Activated T-cell treated with anti-CD3 and anti-CD28 coated beads, Interleukin-2, amount 50 U/mL, for 4 hours (primary cell): Measurements from ENCODE around the gene ZNF592. TPM values are rescaled to one million over a fixed set of nuclear protein-coding genes. Genes with fewer than 3 reads are reported as not detected.

Experiments used
- ATAC-seq, 2 donors: fragments of 200-7000 bp; cut with Tn5 transposase; one replicate each; pipeline ENCODE4 v1.10.0; 2021
- DNase-seq: peaks from one replicate; pipeline ENCODE4 v3.0.0-alpha.2; 2020
- H3K27me3 Mint-ChIP-seq: one replicate; pipeline ENCODE4 v1.8.0; 2021; ENCODE audit warnings: low read depth, mixed read lengths
- H3K36me3 Mint-ChIP-seq: one replicate; pipeline ENCODE4 v1.8.0; 2022; ENCODE audit warnings: mixed read lengths; ENCODE audit not compliant: insufficient read depth
- H3K4me1 Mint-ChIP-seq: one replicate; pipeline ENCODE4 v1.8.0; 2021; ENCODE audit warnings: low read depth, mixed read lengths
- H3K4me3 Mint-ChIP-seq: one replicate; pipeline ENCODE4 v1.8.0; 2021; ENCODE audit warnings: mild to moderate bottlenecking, moderate library complexity, mixed read lengths
- H3K9me3 Mint-ChIP-seq: one replicate; pipeline ENCODE4 v1.8.0; 2021; ENCODE audit warnings: mixed read lengths
- total RNA-seq, 3 donors: library from RNA; stranded (reverse); gene quantifications; one replicate each; pipeline ENCODE4 v1.2.1, GENCODE V29; 2021

ZNF592 gene
- total RNA-seq, 3 donors from 2014 or later: 28.7 to 30.6 (median 30.5) TPM

DNA sequence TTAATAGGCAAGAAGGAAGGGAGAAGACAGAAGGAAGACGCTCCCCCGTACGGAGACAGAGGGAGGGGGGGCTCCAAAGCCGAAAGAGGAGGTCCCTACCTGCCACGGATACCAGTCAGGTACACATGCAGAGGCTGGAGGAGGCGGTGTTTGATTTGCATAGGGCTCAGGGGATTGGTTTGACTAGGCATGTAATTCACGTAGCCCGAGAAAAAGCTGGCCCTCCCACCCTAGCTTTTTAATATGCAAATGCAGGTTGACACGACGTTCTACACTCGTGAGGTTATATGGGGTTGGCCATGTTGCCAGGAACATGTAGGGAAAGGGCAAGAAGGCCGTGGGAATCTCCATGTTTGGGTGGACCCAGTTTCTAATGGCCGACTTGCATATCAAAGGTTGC lies 29.8 kb downstream of the ZNF592 start:
- Mint-ChIP-seq H3K4me1 (peaks cover 15% of the 10 kb centered on the region), H3K4me3 (no peak overlapping the region), H3K36me3 (peaks cover 18% of the 10 kb centered on the region), H3K27me3 (no peaks in the 10 kb centered on the region), H3K9me3 (no peaks in the 10 kb centered on the region)
- no peak for ATAC-seq
- DNase-seq: no peak

DNA sequence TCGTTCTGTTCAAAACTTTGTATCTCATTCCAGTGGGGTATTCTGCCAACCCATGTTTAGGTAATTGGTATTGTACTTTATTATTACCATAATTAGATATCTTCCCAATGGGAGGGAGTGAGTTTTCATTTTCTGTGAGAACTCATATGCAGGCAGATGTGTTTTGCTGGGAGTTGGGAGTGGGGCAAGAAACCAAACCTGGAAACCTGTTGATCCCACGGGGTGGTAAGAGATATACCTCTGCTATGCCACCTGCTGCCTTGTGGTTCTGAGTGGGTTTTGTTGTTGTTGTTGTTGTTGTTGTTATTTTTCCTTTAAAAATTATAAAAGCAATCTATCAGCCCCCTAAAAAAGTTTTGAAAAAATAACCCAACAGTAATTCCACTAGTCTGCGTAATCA lies 32.1 kb downstream of the ZNF592 start:
- ATAC-seq: no peak
- no peaks in the 10 kb centered on the region for H3K9me3 Mint-ChIP-seq
- no peak for DNase-seq
- peaks cover 33% of the 10 kb centered on the region for H3K36me3 Mint-ChIP-seq
- peaks cover 17% of the 10 kb centered on the region for H3K4me1 Mint-ChIP-seq
- no peaks in the 10 kb centered on the region for H3K27me3 Mint-ChIP-seq
- no peak overlapping the region for H3K4me3 Mint-ChIP-seq

DNA sequence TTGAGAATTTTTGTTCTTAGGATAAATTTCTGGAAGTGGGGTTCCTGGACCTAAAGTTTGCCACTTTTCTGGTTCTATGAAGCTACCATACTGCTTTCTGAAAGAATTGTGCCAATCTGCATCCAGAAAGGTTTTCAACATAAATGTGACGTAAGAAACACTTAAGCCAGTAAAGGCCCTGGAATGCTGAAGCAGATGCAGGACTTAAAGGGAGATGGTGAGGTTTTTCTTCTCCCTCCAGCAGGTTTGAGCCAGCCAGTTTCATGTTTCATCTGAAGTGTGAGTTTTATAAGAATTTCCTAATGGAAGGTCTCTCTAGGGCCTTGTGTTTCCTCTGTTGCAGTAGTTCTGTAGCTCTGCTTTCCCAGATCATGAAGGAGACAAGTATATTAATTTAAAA lies 33.1 kb downstream of the ZNF592 start:
- ATAC-seq: no peak
- no peaks in the 10 kb centered on the region for H3K27me3 Mint-ChIP-seq
- no peaks in the 10 kb centered on the region for H3K9me3 Mint-ChIP-seq
- H3K36me3 Mint-ChIP-seq: peaks cover 39% of the 10 kb centered on the region
- H3K4me1 Mint-ChIP-seq: peaks cover 26% of the 10 kb centered on the region
- H3K4me3 Mint-ChIP-seq: no peak overlapping the region
- DNase-seq: no peak

DNA sequence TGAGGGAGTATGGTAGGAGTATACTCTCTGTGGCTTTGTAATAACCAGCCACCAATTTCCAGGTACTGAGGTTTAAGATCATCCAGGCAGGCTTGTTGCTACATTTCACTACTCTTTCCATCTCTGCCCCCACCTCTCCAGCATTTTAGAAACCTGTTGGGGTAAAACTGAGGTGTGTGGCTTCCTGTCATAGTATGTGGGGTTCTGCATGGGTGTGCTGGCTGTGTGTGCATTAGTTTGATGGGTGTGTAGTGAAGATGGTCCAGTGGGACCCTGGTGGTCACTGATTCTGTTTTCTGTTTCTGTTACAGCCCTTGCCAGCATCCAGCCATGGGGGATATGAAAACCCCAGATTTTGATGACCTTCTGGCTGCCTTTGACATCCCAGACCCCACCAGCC lies 34.0 kb downstream of the ZNF592 start:
- H3K4me1 Mint-ChIP-seq: peaks cover 27% of the 10 kb centered on the region
- no peaks in the 10 kb centered on the region for H3K27me3 Mint-ChIP-seq
- no peak overlapping the region for H3K4me3 Mint-ChIP-seq
- H3K9me3 Mint-ChIP-seq: no peaks in the 10 kb centered on the region
- DNase-seq (no peak), ATAC-seq (no peak)
- H3K36me3 Mint-ChIP-seq: peaks cover 39% of the 10 kb centered on the region

DNA sequence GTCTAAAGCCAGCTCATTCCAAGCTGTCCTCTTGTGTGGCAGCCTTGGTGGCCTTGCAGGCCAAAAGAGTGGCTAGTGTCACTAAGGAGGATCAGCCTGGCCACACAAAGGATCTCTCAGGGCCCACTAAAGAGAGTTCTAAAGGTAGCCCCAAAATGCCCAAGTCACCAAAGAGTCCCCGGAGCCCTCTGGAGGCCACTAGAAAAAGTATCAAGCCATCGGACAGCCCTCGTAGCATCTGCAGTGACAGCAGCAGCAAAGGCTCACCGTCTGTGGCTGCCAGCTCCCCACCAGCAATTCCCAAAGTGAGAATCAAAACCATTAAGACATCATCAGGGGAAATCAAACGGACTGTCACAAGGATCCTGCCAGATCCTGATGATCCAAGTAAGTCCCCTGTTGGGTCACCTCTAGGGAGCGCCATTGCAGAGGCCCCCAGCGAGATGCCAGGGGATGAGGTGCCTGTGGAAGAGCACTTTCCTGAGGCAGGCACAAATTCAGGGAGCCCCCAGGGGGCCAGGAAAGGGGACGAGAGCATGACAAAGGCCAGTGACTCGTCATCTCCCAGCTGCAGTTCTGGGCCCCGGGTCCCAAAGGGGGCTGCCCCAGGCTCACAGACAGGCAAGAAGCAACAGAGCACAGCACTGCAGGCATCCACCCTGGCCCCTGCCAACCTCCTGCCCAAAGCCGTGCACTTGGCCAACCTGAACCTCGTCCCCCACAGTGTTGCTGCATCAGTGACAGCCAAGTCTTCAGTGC lies 35.3 kb downstream of the ZNF592 start:
- ATAC-seq (peak; percentile 21 to 34), DNase-seq (no peak)
- peaks cover 38% of the 10 kb centered on the region for H3K4me1 Mint-ChIP-seq
- H3K4me3 Mint-ChIP-seq: no peak overlapping the region
- no peaks in the 10 kb centered on the region for H3K27me3 Mint-ChIP-seq
- H3K9me3 Mint-ChIP-seq: no peaks in the 10 kb centered on the region
- peaks cover 41% of the 10 kb centered on the region for H3K36me3 Mint-ChIP-seq

DNA sequence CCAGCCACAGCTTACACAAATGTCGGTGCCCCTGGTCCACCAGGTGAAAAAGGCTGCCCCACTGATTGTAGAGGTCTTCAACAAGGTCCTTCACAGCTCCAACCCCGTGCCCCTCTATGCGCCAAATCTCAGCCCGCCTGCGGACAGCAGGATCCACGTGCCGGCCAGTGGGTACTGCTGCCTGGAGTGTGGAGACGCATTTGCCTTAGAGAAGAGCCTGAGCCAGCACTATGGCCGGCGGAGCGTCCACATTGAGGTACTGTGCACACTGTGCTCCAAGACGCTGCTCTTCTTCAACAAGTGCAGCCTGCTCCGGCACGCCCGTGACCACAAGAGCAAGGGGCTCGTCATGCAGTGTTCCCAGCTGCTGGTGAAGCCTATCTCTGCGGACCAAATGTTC lies 35.9 kb downstream of the ZNF592 start:
- Mint-ChIP-seq H3K4me1 (peaks cover 37% of the 10 kb centered on the region), H3K9me3 (no peaks in the 10 kb centered on the region), H3K4me3 (no peak overlapping the region), H3K27me3 (no peaks in the 10 kb centered on the region), H3K36me3 (peaks cover 39% of the 10 kb centered on the region)
- ATAC-seq: no peak
- DNase-seq: no peak

DNA sequence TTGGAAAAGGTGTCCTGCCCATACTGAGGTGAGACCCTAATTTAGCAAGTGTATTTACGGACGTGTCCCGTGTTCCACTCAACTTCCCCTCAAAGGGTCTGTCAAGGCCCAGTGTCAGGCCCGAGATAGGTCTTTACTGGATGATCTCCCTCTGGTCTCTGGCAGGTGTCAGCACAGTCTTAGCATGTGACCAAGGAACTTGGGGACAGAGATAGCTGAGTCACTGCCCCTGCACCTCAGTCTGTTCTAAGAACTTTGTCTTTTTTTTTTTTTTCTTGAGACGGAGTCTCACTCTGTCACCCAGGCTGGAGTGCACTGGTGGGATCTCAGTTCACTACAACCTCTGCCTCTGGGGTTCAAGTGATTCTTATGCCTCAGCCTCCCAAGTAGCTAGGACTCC lies 36.7 kb downstream of the ZNF592 start:
- Mint-ChIP-seq H3K36me3 (peaks cover 40% of the 10 kb centered on the region), H3K27me3 (no peaks in the 10 kb centered on the region), H3K9me3 (no peaks in the 10 kb centered on the region), H3K4me1 (peaks cover 37% of the 10 kb centered on the region), H3K4me3 (no peak overlapping the region)
- ATAC-seq (peak; percentile 43 to 54), DNase-seq (no peak)

DNA sequence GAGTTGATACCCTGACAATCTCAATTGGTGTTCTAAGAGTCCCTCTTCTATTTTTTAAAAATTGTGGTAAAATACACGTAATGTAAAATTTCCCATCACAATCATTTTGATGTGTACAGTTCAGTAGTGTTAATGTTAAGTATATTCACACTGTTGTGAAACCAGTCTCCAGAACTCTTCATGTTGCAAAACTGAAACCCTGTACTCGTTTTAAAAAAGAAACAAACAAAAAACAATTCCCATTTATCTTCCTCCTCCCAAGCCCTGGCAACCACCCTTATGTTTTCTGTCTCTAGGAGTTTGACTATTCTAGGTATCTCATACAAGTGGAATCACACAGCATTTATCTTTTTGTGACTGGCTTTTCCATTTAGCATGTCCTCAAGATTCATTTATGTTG lies 40.1 kb downstream of the ZNF592 start:
- ATAC-seq: no peak
- H3K4me3 Mint-ChIP-seq: no peak overlapping the region
- no peak for DNase-seq
- no peaks in the 10 kb centered on the region for H3K9me3 Mint-ChIP-seq
- peaks cover 31% of the 10 kb centered on the region for H3K4me1 Mint-ChIP-seq
- no peaks in the 10 kb centered on the region for H3K27me3 Mint-ChIP-seq
- H3K36me3 Mint-ChIP-seq: peaks cover 49% of the 10 kb centered on the region

DNA sequence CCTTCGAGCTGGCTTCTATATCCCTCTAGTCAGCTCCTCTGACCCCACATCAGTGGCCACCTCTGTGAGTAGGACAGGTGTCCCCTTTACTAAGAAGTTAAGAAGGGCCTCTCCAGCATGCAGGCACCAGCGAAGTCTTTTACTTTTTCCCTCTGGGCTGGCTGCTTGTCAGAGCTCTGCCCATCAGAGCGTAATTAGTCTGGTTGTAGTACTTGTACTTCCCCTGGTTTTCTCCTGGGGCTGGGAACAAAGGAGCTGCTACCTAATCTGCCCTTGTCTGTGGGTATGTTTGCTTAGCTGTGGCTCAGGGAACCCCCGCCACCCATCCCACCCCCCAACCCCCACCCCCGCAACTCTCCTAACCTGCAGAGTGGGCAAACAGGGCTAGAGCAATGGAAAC lies 41.4 kb downstream of the ZNF592 start:
- H3K4me1 Mint-ChIP-seq: peaks cover 29% of the 10 kb centered on the region
- H3K27me3 Mint-ChIP-seq: no peaks in the 10 kb centered on the region
- no peaks in the 10 kb centered on the region for H3K9me3 Mint-ChIP-seq
- DNase-seq (no peak), ATAC-seq (no peak)
- H3K4me3 Mint-ChIP-seq: no peak overlapping the region
- H3K36me3 Mint-ChIP-seq: peaks cover 43% of the 10 kb centered on the region

DNA sequence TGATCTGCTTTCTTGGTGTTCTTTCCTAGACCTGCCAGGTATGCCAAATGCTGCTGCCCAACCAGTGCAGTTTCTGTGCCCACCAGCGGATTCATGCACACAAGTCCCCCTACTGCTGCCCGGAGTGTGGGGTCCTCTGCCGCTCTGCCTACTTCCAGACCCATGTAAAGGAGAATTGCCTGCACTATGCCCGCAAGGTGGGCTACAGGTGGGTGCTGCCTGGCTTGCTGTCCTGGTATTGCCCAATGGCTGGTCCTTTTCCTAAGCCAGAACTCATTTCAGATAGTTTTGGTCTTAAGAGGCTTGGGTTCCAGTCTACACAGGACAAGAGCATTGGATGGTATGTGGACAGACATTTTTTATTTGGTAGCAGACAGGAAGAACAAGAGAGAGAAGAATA lies 42.3 kb downstream of the ZNF592 start:
- ATAC-seq: no peak
- H3K27me3 Mint-ChIP-seq: no peaks in the 10 kb centered on the region
- H3K36me3 Mint-ChIP-seq: peaks cover 39% of the 10 kb centered on the region
- no peaks in the 10 kb centered on the region for H3K9me3 Mint-ChIP-seq
- no peak overlapping the region for H3K4me3 Mint-ChIP-seq
- DNase-seq: no peak
- H3K4me1 Mint-ChIP-seq: peaks cover 21% of the 10 kb centered on the region

DNA sequence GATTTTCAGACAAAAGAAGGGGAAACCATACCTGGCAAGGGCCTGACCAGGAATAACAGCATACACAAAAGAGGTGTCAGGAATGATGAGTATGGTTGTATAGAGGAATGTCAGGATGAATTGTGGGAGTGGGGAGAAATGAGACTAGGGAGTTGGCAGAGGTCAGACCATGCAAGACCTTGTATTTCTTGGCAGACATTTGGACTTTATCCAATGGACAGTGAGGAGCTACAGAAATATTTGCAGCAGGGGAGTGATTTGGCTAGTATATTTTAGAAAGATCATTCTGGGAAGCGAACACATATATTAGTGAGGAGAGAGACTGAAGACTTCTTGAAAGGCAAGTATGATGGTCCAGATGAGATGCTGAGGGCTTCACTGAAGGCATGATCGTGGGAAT lies 43.4 kb downstream of the ZNF592 start:
- no peaks in the 10 kb centered on the region for H3K9me3 Mint-ChIP-seq
- H3K27me3 Mint-ChIP-seq: no peaks in the 10 kb centered on the region
- DNase-seq (no peak), ATAC-seq (no peak)
- H3K4me3 Mint-ChIP-seq: no peak overlapping the region
- H3K36me3 Mint-ChIP-seq: peaks cover 37% of the 10 kb centered on the region
- peaks cover 15% of the 10 kb centered on the region for H3K4me1 Mint-ChIP-seq

DNA sequence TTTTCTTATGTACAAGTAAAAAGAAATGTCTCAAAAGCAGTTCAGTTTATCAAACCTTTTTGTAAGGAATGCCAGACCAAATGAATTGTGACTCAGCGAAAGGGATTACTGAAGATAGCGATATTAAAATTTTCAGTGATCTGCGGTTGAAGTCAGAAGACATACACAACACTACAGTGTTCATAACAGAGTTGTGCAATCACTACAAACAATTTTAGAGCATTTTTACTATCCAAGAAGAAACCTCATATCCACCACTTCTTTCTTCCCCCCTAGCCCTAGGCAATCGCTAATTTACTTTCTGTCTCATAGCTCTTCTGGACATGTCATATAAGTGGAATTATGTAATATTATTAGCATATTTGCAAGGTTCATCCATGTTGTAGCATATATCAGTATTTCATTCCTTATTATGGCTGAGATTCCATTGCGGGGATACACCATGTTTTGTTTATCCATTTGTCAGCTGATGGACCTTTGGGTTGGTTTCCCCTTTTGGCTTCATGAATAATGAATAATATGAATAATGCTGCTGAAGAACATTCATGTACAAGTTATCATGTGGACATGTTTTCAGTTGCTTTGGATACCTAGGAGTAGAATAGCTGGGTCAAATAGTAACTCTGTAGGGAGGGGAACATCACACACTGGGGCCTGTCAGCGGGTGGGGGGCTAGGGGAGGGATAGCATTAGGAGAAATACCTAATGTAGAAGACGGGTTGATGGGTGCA lies 45.2 kb downstream of the ZNF592 start:
- Mint-ChIP-seq H3K9me3 (no peaks in the 10 kb centered on the region), H3K27me3 (no peaks in the 10 kb centered on the region), H3K4me3 (no peak overlapping the region), H3K4me1 (peaks cover under 1% of the 10 kb centered on the region), H3K36me3 (peaks cover 33% of the 10 kb centered on the region)
- ATAC-seq (no peak), DNase-seq (no peak)

DNA sequence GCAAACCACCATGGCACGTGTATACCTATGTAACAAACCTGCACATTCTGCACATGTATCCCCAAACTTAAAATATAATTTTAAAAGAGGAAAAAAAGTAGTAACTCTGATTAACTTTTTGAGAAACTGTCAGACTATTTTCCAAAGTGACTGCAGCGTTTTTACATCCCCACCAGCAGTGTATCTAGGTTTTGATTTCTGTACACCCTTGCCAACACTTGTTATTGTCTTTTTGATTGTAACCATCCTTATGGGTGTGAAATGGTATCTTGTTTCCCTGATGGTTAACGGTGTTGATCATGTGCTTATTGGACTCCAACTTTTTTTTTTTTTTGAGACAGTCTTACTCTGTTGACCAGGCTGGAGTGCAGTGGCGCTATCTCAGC lies 45.8 kb downstream of the ZNF592 start:
- ATAC-seq (no peak), DNase-seq (no peak)
- H3K27me3 Mint-ChIP-seq: no peaks in the 10 kb centered on the region
- peaks cover 34% of the 10 kb centered on the region for H3K36me3 Mint-ChIP-seq
- H3K4me3 Mint-ChIP-seq: no peak overlapping the region
- H3K9me3 Mint-ChIP-seq: no peaks in the 10 kb centered on the region
- H3K4me1 Mint-ChIP-seq: no peaks in the 10 kb centered on the region

DNA sequence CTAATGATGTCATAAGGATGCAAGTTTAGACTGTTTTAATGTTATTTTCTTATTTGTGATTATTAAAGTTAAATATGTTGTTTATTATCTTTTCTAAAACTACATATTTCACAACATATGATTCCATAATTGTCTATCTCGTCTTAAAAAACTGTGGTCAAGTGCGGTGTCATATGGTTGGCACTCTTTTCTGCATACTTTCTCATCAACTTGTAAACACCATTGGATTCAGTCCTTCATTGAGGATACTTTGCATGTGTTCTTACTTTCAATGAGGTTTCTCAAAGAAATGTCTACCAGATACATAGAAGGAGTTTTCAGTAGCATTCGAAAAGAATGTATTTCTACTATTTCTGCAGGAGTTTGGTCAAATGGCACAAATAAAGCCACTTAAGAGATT lies 46.8 kb downstream of the ZNF592 start:
- Mint-ChIP-seq H3K9me3 (no peaks in the 10 kb centered on the region), H3K4me1 (no peaks in the 10 kb centered on the region), H3K27me3 (no peaks in the 10 kb centered on the region), H3K36me3 (peaks cover 40% of the 10 kb centered on the region), H3K4me3 (no peak overlapping the region)
- DNase-seq (no peak), ATAC-seq (no peak)

DNA sequence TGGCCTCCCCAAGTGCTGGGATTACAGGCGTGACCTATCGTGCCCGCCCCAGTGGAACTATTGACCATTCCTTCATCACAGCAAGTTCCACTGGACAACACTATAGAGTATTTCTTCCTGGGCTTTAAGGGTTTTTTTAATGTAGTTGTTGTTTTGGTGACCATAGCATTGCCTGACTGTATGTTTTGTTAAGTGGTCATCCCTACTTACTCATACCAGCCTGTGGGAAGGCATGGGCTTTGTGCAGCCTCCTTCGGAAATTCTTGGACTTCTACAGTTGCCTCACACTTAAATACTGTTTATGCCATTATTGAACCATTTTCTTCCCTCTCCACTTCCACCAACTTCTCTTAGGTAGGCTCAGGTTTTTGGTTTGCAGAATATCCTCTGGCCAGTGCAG lies 48.8 kb downstream of the ZNF592 start:
- ATAC-seq (no peak), DNase-seq (no peak)
- Mint-ChIP-seq H3K4me1 (no peaks in the 10 kb centered on the region), H3K27me3 (no peaks in the 10 kb centered on the region), H3K36me3 (peaks cover 36% of the 10 kb centered on the region), H3K9me3 (no peaks in the 10 kb centered on the region), H3K4me3 (no peak overlapping the region)
